Fibroblast of lung (primary cell): ENCODE results near the gene SPINK6.

Experiments
- EZH2 ChIP-seq: IDR thresholded peaks from 2 replicates; pipeline ENCODE4 v1.5.1; 2012; ENCODE audit warnings: low read length, control low read depth, mild to moderate bottlenecking; ENCODE audit errors: missing control alignments
- TF ChIP-seq, protein P1 (sequence below), 2 donors: IDR thresholded peaks in 1 of 2; conservative IDR thresholded peaks in 1 of 2; 1 replicate in 1 of 2; 2 replicates in 1 of 2; pipeline ENCODE4 v1.5.1; 2011 to 2012; ENCODE audit warnings: low read length in 2 of 2, control low read depth in 1 of 2, inconsistent platforms in 1 of 2, low read depth in 1 of 2, mild to moderate bottlenecking in 1 of 2

- TF ChIP-seq, protein P1, sequence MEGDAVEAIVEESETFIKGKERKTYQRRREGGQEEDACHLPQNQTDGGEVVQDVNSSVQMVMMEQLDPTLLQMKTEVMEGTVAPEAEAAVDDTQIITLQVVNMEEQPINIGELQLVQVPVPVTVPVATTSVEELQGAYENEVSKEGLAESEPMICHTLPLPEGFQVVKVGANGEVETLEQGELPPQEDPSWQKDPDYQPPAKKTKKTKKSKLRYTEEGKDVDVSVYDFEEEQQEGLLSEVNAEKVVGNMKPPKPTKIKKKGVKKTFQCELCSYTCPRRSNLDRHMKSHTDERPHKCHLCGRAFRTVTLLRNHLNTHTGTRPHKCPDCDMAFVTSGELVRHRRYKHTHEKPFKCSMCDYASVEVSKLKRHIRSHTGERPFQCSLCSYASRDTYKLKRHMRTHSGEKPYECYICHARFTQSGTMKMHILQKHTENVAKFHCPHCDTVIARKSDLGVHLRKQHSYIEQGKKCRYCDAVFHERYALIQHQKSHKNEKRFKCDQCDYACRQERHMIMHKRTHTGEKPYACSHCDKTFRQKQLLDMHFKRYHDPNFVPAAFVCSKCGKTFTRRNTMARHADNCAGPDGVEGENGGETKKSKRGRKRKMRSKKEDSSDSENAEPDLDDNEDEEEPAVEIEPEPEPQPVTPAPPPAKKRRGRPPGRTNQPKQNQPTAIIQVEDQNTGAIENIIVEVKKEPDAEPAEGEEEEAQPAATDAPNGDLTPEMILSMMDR (conservative IDR thresholded peaks at IDR 0.05 in 1 of 2, IDR thresholded peaks at IDR 0.05 in 1 of 2; ENCODE audit: low read depth in 1 of 2, low read length in 2 of 2), result no peak
- TF ChIP-seq EZH2, result no peak
These were observed 26.4 kb upstream of the SPINK6 start for GRCh38 chr5:148176480-148176879.
